Activated naive CD8-positive, alpha-beta T cell treated with anti-CD3 and anti-CD28 coated beads, Interleukin-2, amount 10 ng/mL, durations not matched to agents 7 days and 5 days (primary cell): ENCODE results near the gene CD247. TPM values are rescaled to one million over a fixed set of nuclear protein-coding genes. Genes with fewer than 3 reads are reported as not detected.
A peak's percentile ranks its signal among the peaks of the same experiment; 100 is the strongest.

ENCODE experiments used
- ATAC-seq: fragments of 150-1000 bp; cut with Tn5 transposase; one replicate; pipeline ENCODE4 v1.10.0; 2021; ENCODE audit warnings: low read depth, moderate library complexity
- POLR2A ChIA-PET: fragments of 350-600 bp; sonication (Branson Sonifier 250); formaldehyde crosslinking; loops from one replicate; lab custom pipeline; 2021; ENCODE audit warnings: antibody characterized with exemption; lab: Charles Lee
- DNase-seq: peaks from one replicate; pipeline ENCODE4 v3.0.0; 2021
- H3K27ac Mint-ChIP-seq: one replicate; pipeline ENCODE4 v1.8.0; 2022; ENCODE audit warnings: mild to moderate bottlenecking, mixed read lengths
- H3K27me3 Mint-ChIP-seq: one replicate; pipeline ENCODE4 v1.8.0; 2022; ENCODE audit warnings: mild to moderate bottlenecking, moderate library complexity, mixed read lengths
- H3K36me3 Mint-ChIP-seq: one replicate; pipeline ENCODE4 v1.8.0; 2021; ENCODE audit warnings: mild to moderate bottlenecking, mixed read lengths
- H3K4me1 Mint-ChIP-seq: one replicate; pipeline ENCODE4 v1.8.0; 2021; ENCODE audit warnings: mixed read lengths
- H3K4me3 Mint-ChIP-seq: one replicate; pipeline ENCODE4 v1.8.0; 2022; ENCODE audit warnings: mild to moderate bottlenecking, moderate library complexity, mixed read lengths
- H3K9me3 Mint-ChIP-seq: one replicate; pipeline ENCODE4 v1.8.0; 2021; ENCODE audit warnings: mixed read lengths
- total RNA-seq, 2 experiments: library from RNA; stranded (reverse); gene quantifications; one replicate each; pipeline ENCODE4 v1.2.3, GENCODE V29; 2021

The CD247 gene
- total RNA-seq, 2 experiments from 2014 or later, result 252 to 276 TPM

- H3K27ac Mint-ChIP-seq, result peak overlapping the region; percentile 98
- H3K4me3 Mint-ChIP-seq, result peak overlapping the region; percentile 96
- no peak for ATAC-seq
- peaks cover 48% of the 10 kb centered on the region for H3K4me1 Mint-ChIP-seq
- no peaks in the 10 kb centered on the region for H3K27me3 Mint-ChIP-seq
- DNase-seq, result no peak
- H3K9me3 Mint-ChIP-seq, result no peaks in the 10 kb centered on the region
- POLR2A ChIA-PET, result interaction anchor here (1.3 to 6.1 kb wide), 10 partner anchors 14 to 295 kb away, joined by 3 to 66 read pairs (median 23); partner anchors contain the start of genes CREG1 and POU2F1
- peaks cover 45% of the 10 kb centered on the region for H3K36me3 Mint-ChIP-seq
Observed at GRCh38 chr1:167515461-167515860, 2.9 kb downstream of the CD247 start.

GRCh38 chr1:167514288-167514687 is 4.0 kb downstream of the CD247 start:
- POLR2A ChIA-PET, result interaction anchor here (2.2 to 6.1 kb wide), 4 partner anchors 14 to 294 kb away, joined by 8 to 66 read pairs (median 47); partner anchors contain the start of gene POU2F1
- Mint-ChIP-seq H3K36me3 (peaks cover 55% of the 10 kb centered on the region), H3K27ac (peak overlapping the region; percentile 83), H3K9me3 (no peaks in the 10 kb centered on the region), H3K27me3 (no peaks in the 10 kb centered on the region), H3K4me1 (peaks cover 60% of the 10 kb centered on the region), H3K4me3 (peak overlapping the region; percentile 96)
- DNase-seq (no peak), ATAC-seq (no peak)

GRCh38 chr1:167512046-167512654 is 6.2 kb downstream of the CD247 start:
- POLR2A ChIA-PET, result no interaction called here
- H3K4me1 Mint-ChIP-seq, result peaks cover 70% of the 10 kb centered on the region
- peaks cover 70% of the 10 kb centered on the region for H3K36me3 Mint-ChIP-seq
- H3K9me3 Mint-ChIP-seq, result no peaks in the 10 kb centered on the region
- DNase-seq (no peak), ATAC-seq (no peak)
- H3K27me3 Mint-ChIP-seq, result no peaks in the 10 kb centered on the region
- H3K4me3 Mint-ChIP-seq, result peak overlapping the region; percentile 81
- H3K27ac Mint-ChIP-seq, result peak overlapping the region; percentile 75

- DNase-seq, result no peak
- H3K4me3 Mint-ChIP-seq, result peak overlapping the region; percentile 81
- H3K36me3 Mint-ChIP-seq, result peaks cover 71% of the 10 kb centered on the region
- ATAC-seq, result no peak
- no peaks in the 10 kb centered on the region for H3K9me3 Mint-ChIP-seq
- POLR2A ChIA-PET, result no interaction called here
- no peaks in the 10 kb centered on the region for H3K27me3 Mint-ChIP-seq
- H3K27ac Mint-ChIP-seq, result peak overlapping the region; percentile 75
- H3K4me1 Mint-ChIP-seq, result peaks cover 70% of the 10 kb centered on the region
Observed at GRCh38 chr1:167511374-167511986, 6.8 kb downstream of the CD247 start.

- Mint-ChIP-seq H3K27ac (peak overlapping the region; percentile 79), H3K4me3 (peak overlapping the region; percentile 59), H3K27me3 (no peaks in the 10 kb centered on the region), H3K4me1 (peaks cover 72% of the 10 kb centered on the region), H3K9me3 (no peaks in the 10 kb centered on the region), H3K36me3 (peaks cover 71% of the 10 kb centered on the region)
- no peak for DNase-seq
- no peak for ATAC-seq
- POLR2A ChIA-PET, result interaction anchor here (1.3 kb wide), 1 partner anchor 11 kb away, joined by 3 read pairs; no protein-coding TSS in a partner anchor
Observed at GRCh38 chr1:167510881-167511280, 7.4 kb downstream of the CD247 start.

GRCh38 chr1:167510244-167510643 is 8.1 kb downstream of the CD247 start:
- Mint-ChIP-seq H3K36me3 (peaks cover 66% of the 10 kb centered on the region), H3K4me3 (peak overlapping the region; percentile 59)
- POLR2A ChIA-PET, result interaction anchor here (1.0 to 1.3 kb wide), 3 partner anchors 9 to 27 kb away, joined by 3 to 4 read pairs (median 3); no protein-coding TSS in a partner anchor

GRCh38 chr1:167509587-167509986 is 8.7 kb downstream of the CD247 start:
- Mint-ChIP-seq H3K27me3 (no peaks in the 10 kb centered on the region), H3K4me1 (peaks cover 75% of the 10 kb centered on the region), H3K36me3 (peaks cover 69% of the 10 kb centered on the region), H3K4me3 (peak overlapping the region; percentile 59), H3K27ac (peak overlapping the region; percentile 79), H3K9me3 (no peaks in the 10 kb centered on the region)
- DNase-seq (no peak), ATAC-seq (no peak)
- POLR2A ChIA-PET, result interaction anchor here (1.0 to 1.3 kb wide), 3 partner anchors 9 to 26 kb away, joined by 3 to 4 read pairs (median 3); no protein-coding TSS in a partner anchor

More at GRCh38 chr1:167510244-167510643, 8.1 kb downstream of the CD247 start:
- Mint-ChIP-seq H3K9me3 (no peaks in the 10 kb centered on the region), H3K27me3 (no peaks in the 10 kb centered on the region), H3K27ac (peak overlapping the region; percentile 79), H3K4me1 (peaks cover 72% of the 10 kb centered on the region)
- no peak for ATAC-seq
- DNase-seq, result no peak

GRCh38 chr1:167507719-167508118 is 10.6 kb downstream of the CD247 start:
- no peak overlapping the region for H3K27ac Mint-ChIP-seq
- POLR2A ChIA-PET, result interaction anchor here (0.8 to 1.5 kb wide), 4 partner anchors 15 to 53 kb away, joined by 3 to 5 read pairs (median 4); no protein-coding TSS in a partner anchor
- no peaks in the 10 kb centered on the region for H3K27me3 Mint-ChIP-seq
- H3K4me1 Mint-ChIP-seq, result peaks cover 79% of the 10 kb centered on the region
- DNase-seq (no peak), ATAC-seq (no peak)
- H3K4me3 Mint-ChIP-seq, result peak overlapping the region; percentile 13
- no peaks in the 10 kb centered on the region for H3K9me3 Mint-ChIP-seq
- peaks cover 70% of the 10 kb centered on the region for H3K36me3 Mint-ChIP-seq

GRCh38 chr1:167504467-167504827 is 13.9 kb downstream of the CD247 start:
- Mint-ChIP-seq H3K9me3 (no peaks in the 10 kb centered on the region), H3K27me3 (no peaks in the 10 kb centered on the region), H3K4me3 (no peak overlapping the region), H3K36me3 (peaks cover 57% of the 10 kb centered on the region), H3K4me1 (peaks cover 78% of the 10 kb centered on the region), H3K27ac (peak overlapping the region; percentile 27)
- POLR2A ChIA-PET, result interaction anchor here (0.6 to 3.3 kb wide), 2 partner anchors 8 to 13 kb away, joined by 3 to 16 read pairs; partner anchors contain the start of gene CD247
- DNase-seq (no peak), ATAC-seq (no peak)

- no peak for DNase-seq
Observed at GRCh38 chr1:167503626-167504466, 14.5 kb downstream of the CD247 start.

GRCh38 chr1:167502719-167503462 is 15.4 kb downstream of the CD247 start:
- Mint-ChIP-seq H3K9me3 (no peaks in the 10 kb centered on the region), H3K27ac (peak overlapping the region; percentile 88), H3K4me3 (peak overlapping the region; percentile 43), H3K27me3 (no peaks in the 10 kb centered on the region), H3K36me3 (peaks cover 47% of the 10 kb centered on the region), H3K4me1 (peaks cover 81% of the 10 kb centered on the region)
- DNase-seq (no peak), ATAC-seq (no peak)
- POLR2A ChIA-PET, result interaction anchor here (0.6 to 5.0 kb wide), 4 partner anchors 14 to 48 kb away, joined by 3 to 66 read pairs (median 4); partner anchors contain the start of gene CD247

More at GRCh38 chr1:167503626-167504466, 14.5 kb downstream of the CD247 start:
- Mint-ChIP-seq H3K4me3 (peak overlapping the region; percentile 28), H3K4me1 (peaks cover 81% of the 10 kb centered on the region), H3K27ac (peak overlapping the region; percentile 78), H3K27me3 (no peaks in the 10 kb centered on the region), H3K9me3 (no peaks in the 10 kb centered on the region), H3K36me3 (peaks cover 51% of the 10 kb centered on the region)
- no peak for ATAC-seq
- POLR2A ChIA-PET, result interaction anchor here (0.6 to 3.3 kb wide), 2 partner anchors 9 to 13 kb away, joined by 3 to 16 read pairs; partner anchors contain the start of gene CD247

- ATAC-seq, result no peak
- Mint-ChIP-seq H3K4me1 (peaks cover 80% of the 10 kb centered on the region), H3K27me3 (no peaks in the 10 kb centered on the region)
Observed at GRCh38 chr1:167502192-167502551, 16.2 kb downstream of the CD247 start.

More at GRCh38 chr1:167502192-167502551, 16.2 kb downstream of the CD247 start:
- Mint-ChIP-seq H3K27ac (peak overlapping the region; percentile 88), H3K36me3 (peaks cover 43% of the 10 kb centered on the region), H3K9me3 (no peaks in the 10 kb centered on the region), H3K4me3 (peak overlapping the region; percentile 43)
- POLR2A ChIA-PET, result interaction anchor here (0.6 to 5.0 kb wide), 4 partner anchors 14 to 47 kb away, joined by 3 to 66 read pairs (median 4); partner anchors contain the start of gene CD247
- no peak for DNase-seq
